ENCODE data around the gene C11orf52. TPM values are rescaled to one million over a fixed set of nuclear protein-coding genes. Genes with fewer than 3 reads are reported as not detected.

C11orf52 gene
- total and polyA plus RNA-seq, 4 experiments from 2014 or later, result not detected

DNA sequence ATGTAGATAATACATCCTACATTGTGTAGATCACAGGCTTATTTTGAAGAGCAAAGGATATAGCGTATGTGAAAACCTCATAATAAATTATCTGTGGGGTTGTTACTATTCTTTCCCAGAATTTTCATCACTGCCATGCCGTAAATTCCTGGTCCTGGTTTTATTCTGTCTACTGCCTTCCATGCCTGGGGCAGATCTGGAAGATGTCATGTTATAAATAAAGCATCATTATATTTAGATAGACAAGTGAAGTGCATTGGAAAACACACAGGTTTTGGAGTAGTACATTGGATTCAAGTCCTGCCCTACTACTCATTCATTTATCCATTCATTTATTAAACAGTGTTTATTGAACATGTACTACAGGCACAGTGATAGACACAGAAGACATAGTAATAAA is 2.2 kb downstream of the C11orf52 start:
- H3K4me3 ChIP-seq (ENCODE audit: low read length in 2 of 2), result no peak overlapping the region
- ChIA-PET CTCF (ENCODE audit: partially characterized antibody) (no interaction called here), POLR2A (ENCODE audit: partially characterized antibody) (no interaction called here)
- H3K36me3 Mint-ChIP-seq, result no peaks in the 10 kb centered on the region
- no peak overlapping the region for H3K4me3 Mint-ChIP-seq
- H3K9me3 ChIP-seq (ENCODE audit: control insufficient read depth in 1 of 2, low read length in 2 of 2), result no peaks in the 10 kb centered on the region
- H3K4me1 Mint-ChIP-seq, result peaks cover 3% of the 10 kb centered on the region in 4 donors
- peaks cover 14 to 20% of the 10 kb centered on the region in 2 donors for H3K27me3 Mint-ChIP-seq
- H3K9me3 Mint-ChIP-seq, result no peaks in the 10 kb centered on the region
- peaks cover under 1% of the 10 kb centered on the region for H3K4me1 ChIP-seq (ENCODE audit: insufficient read depth, low read length)
- H3K27me3 ChIP-seq (ENCODE audit: insufficient read depth, low read length), result no peaks in the 10 kb centered on the region
- intact Hi-C loops (cut with micrococcal nuclease), result no loop called here
- H3K27ac Mint-ChIP-seq, result no peak overlapping the region
- no peak overlapping the region for H3K27ac ChIP-seq (ENCODE audit: low read depth, low read length)
- DNase-seq, result no peak
- H3K36me3 ChIP-seq (ENCODE audit: insufficient read depth, low read length), result no peaks in the 10 kb centered on the region

DNA sequence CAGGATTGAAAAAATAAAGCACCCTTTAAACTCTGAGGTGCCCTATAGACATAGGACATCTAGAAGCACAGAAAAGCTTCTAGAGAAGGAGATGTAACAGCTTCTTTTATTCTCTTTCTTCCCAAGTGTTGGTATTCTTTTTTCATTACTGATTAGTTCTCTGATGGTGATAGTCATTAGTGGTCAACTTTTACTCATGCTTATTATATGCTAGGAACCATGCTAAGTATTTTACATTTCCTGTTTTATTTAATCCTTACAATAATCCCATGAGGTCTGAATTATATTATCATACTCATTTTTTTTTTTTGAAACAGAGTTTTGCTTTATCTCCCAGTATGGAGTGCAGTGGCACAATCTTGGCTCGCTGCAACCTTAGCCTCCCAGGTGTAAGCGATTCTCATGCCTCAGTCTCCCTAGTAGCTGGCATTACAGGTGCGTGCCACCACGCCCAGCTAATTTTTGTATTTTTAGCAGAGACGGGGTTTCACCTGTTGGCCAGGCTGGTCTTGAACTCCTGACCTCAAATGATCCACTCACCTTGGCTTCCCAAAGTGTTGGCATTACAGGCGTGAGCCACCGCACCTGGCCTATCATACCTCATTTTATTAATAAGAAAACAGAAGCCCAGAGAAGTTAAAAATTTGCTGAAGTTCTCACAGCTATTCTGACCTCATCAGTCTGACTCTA is 3.0 kb downstream of the C11orf52 start:
- Mint-ChIP-seq H3K36me3 (no peaks in the 10 kb centered on the region), H3K9me3 (no peaks in the 10 kb centered on the region), H3K27ac (no peak overlapping the region), H3K4me1 (peaks cover 3 to 11% (median 9%) of the 10 kb centered on the region in 4 donors), H3K4me3 (no peak overlapping the region), H3K27me3 (peaks cover 8 to 14% of the 10 kb centered on the region in 2 donors)
- no peak for DNase-seq
- no peaks in the 10 kb centered on the region for H3K9me3 ChIP-seq (ENCODE audit: control insufficient read depth in 1 of 2, low read length in 2 of 2)
- H3K4me3 ChIP-seq (ENCODE audit: low read length in 2 of 2), result no peak overlapping the region
- CTCF ChIA-PET (ENCODE audit: partially characterized antibody), result no interaction called here
- intact Hi-C loops (cut with micrococcal nuclease), result no loop called here
- no peaks in the 10 kb centered on the region for H3K36me3 ChIP-seq (ENCODE audit: insufficient read depth, low read length)
- H3K27ac ChIP-seq (ENCODE audit: low read depth, low read length), result no peak overlapping the region
- no peaks in the 10 kb centered on the region for H3K27me3 ChIP-seq (ENCODE audit: insufficient read depth, low read length)
- H3K4me1 ChIP-seq (ENCODE audit: insufficient read depth, low read length), result peaks cover 8% of the 10 kb centered on the region
- POLR2A ChIA-PET (ENCODE audit: partially characterized antibody), result no interaction called here

GRCh38 chr11:111922803-111923202 is 4.1 kb downstream of the C11orf52 start:
- Histone ChIP-seq H3K4me1 (ENCODE audit: insufficient read depth, low read length) (peaks cover 14% of the 10 kb centered on the region), H3K9me3 (ENCODE audit: control insufficient read depth in 1 of 2, low read length in 2 of 2) (no peaks in the 10 kb centered on the region), H3K27me3 (ENCODE audit: insufficient read depth, low read length) (no peaks in the 10 kb centered on the region), H3K27ac (ENCODE audit: low read depth, low read length) (no peak overlapping the region), H3K4me3 (ENCODE audit: low read length in 2 of 2) (no peak overlapping the region), H3K36me3 (ENCODE audit: insufficient read depth, low read length) (no peaks in the 10 kb centered on the region)
- Mint-ChIP-seq H3K27me3 (peaks cover 8% of the 10 kb centered on the region in 2 donors), H3K9me3 (no peaks in the 10 kb centered on the region), H3K4me1 (peaks cover 5 to 19% (median 14%) of the 10 kb centered on the region in 4 donors), H3K27ac (no peak overlapping the region), H3K36me3 (no peaks in the 10 kb centered on the region), H3K4me3 (no peak overlapping the region)
- no peak for DNase-seq
- intact Hi-C loops (cut with micrococcal nuclease), result no loop called here
- CTCF ChIA-PET (ENCODE audit: partially characterized antibody), result no interaction called here
- POLR2A ChIA-PET (ENCODE audit: partially characterized antibody), result no interaction called here

DNA sequence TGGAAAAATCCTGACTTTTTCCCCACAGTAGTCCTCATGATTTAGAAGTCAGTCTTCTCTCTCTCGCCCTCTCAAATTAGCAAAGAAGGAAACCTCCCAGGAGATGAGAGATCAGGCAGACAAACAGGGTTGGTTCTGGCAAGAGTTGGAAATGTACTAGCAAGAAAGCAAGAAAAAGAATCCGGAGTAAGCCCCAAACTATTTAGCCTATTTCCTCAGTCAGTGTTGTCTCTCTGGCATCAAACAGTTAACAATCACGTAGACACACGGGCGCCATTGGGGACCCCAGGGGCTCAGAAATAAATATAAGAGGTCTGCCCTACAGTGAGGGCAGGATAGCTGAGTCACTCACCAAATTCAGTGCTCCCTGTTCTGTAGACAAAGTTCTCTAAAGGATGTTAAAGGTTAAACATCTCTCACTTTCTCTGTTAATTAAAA is 4.7 kb downstream of the C11orf52 start:
- no peaks in the 10 kb centered on the region for H3K9me3 ChIP-seq (ENCODE audit: control insufficient read depth in 1 of 2, low read length in 2 of 2)
- Mint-ChIP-seq H3K27ac (no peak overlapping the region), H3K4me1 (peaks cover 5 to 19% (median 14%) of the 10 kb centered on the region in 4 donors), H3K4me3 (no peak overlapping the region), H3K9me3 (no peaks in the 10 kb centered on the region), H3K36me3 (no peaks in the 10 kb centered on the region), H3K27me3 (peaks cover 3 to 8% of the 10 kb centered on the region in 2 donors)
- H3K27ac ChIP-seq (ENCODE audit: low read depth, low read length), result no peak overlapping the region
- CTCF ChIA-PET (ENCODE audit: partially characterized antibody), result no interaction called here
- no peak overlapping the region for H3K4me3 ChIP-seq (ENCODE audit: low read length in 2 of 2)
- H3K27me3 ChIP-seq (ENCODE audit: insufficient read depth, low read length), result no peaks in the 10 kb centered on the region
- DNase-seq, result no peak
- POLR2A ChIA-PET (ENCODE audit: partially characterized antibody), result no interaction called here
- no peaks in the 10 kb centered on the region for H3K36me3 ChIP-seq (ENCODE audit: insufficient read depth, low read length)
- intact Hi-C loops (cut with micrococcal nuclease), result no loop called here
- H3K4me1 ChIP-seq (ENCODE audit: insufficient read depth, low read length), result peaks cover 14% of the 10 kb centered on the region

- no peak for DNase-seq
- Histone ChIP-seq H3K27me3 (ENCODE audit: insufficient read depth, low read length) (no peaks in the 10 kb centered on the region), H3K4me1 (ENCODE audit: insufficient read depth, low read length) (peaks cover 14% of the 10 kb centered on the region), H3K9me3 (ENCODE audit: control insufficient read depth in 1 of 2, low read length in 2 of 2) (no peaks in the 10 kb centered on the region), H3K36me3 (ENCODE audit: insufficient read depth, low read length) (no peaks in the 10 kb centered on the region), H3K4me3 (ENCODE audit: low read length in 2 of 2) (no peak overlapping the region), H3K27ac (ENCODE audit: low read depth, low read length) (no peak overlapping the region)
- peaks cover 5 to 19% (median 14%) of the 10 kb centered on the region in 4 donors for H3K4me1 Mint-ChIP-seq
- peaks cover 3 to 8% of the 10 kb centered on the region in 2 donors for H3K27me3 Mint-ChIP-seq
- no peaks in the 10 kb centered on the region for H3K36me3 Mint-ChIP-seq
- ChIA-PET CTCF (ENCODE audit: partially characterized antibody) (no interaction called here), POLR2A (ENCODE audit: partially characterized antibody) (no interaction called here)
- H3K4me3 Mint-ChIP-seq, result no peak overlapping the region
- intact Hi-C loops (cut with micrococcal nuclease), result no loop called here
- no peak overlapping the region for H3K27ac Mint-ChIP-seq
- H3K9me3 Mint-ChIP-seq, result no peaks in the 10 kb centered on the region
Measured at GRCh38 chr11:111923951-111924350, 5.2 kb downstream of the C11orf52 start.

- H3K27me3 Mint-ChIP-seq, result peaks cover 0 to 2% of the 10 kb centered on the region in 2 donors
- Histone ChIP-seq H3K4me1 (ENCODE audit: insufficient read depth, low read length) (peaks cover 14% of the 10 kb centered on the region), H3K27me3 (ENCODE audit: insufficient read depth, low read length) (no peaks in the 10 kb centered on the region), H3K9me3 (ENCODE audit: control insufficient read depth in 1 of 2, low read length in 2 of 2) (no peaks in the 10 kb centered on the region), H3K4me3 (ENCODE audit: low read length in 2 of 2) (no peak overlapping the region), H3K27ac (ENCODE audit: low read depth, low read length) (no peak overlapping the region), H3K36me3 (ENCODE audit: insufficient read depth, low read length) (no peaks in the 10 kb centered on the region)
- CTCF ChIA-PET (ENCODE audit: partially characterized antibody), result interaction anchor here (1.0 to 3.3 kb wide), 10 partner anchors 8 to 322 kb away, joined by 3 to 34 read pairs (median 8); partner anchors contain the start of genes ALG9, DIXDC1 and FDXACB1
- H3K4me1 Mint-ChIP-seq, result peaks cover 5 to 19% (median 14%) of the 10 kb centered on the region in 4 donors
- intact Hi-C loops (cut with micrococcal nuclease), result loop anchor here (1.0 to 5.0 kb wide), 8 partner anchors 47 to 355 kb away; partner anchors contain the start of genes CFAP68, DLAT, FDXACB1 and NKAPD1
- POLR2A ChIA-PET (ENCODE audit: partially characterized antibody), result interaction anchor here (1.3 to 3.0 kb wide), 10 partner anchors 8 to 1388 kb away, joined by 5 to 36 read pairs (median 9); partner anchors contain the start of genes ALG9, C11orf52, CFAP68 and DIXDC1
- DNase-seq, result no peak
- no peaks in the 10 kb centered on the region for H3K9me3 Mint-ChIP-seq
- H3K4me3 Mint-ChIP-seq, result peak overlapping the region in 7 of 8 donors; percentile 11 to 87 (median 62)
- no peaks in the 10 kb centered on the region for H3K36me3 Mint-ChIP-seq
- H3K27ac Mint-ChIP-seq, result peak overlapping the region; percentile 42 to 97 (median 91)
Measured at GRCh38 chr11:111925953-111926352, 7.2 kb downstream of the C11orf52 start.

GRCh38 chr11:111926505-111927391 is 8.0 kb downstream of the C11orf52 start:
- H3K4me1 ChIP-seq (ENCODE audit: insufficient read depth, low read length), result peaks cover 14% of the 10 kb centered on the region
- H3K27ac Mint-ChIP-seq, result peak overlapping the region; percentile 92 to 97 (median 95)
- no peaks in the 10 kb centered on the region for H3K36me3 Mint-ChIP-seq
- H3K27me3 Mint-ChIP-seq, result peaks cover 0 to 2% of the 10 kb centered on the region in 2 donors
- H3K4me3 Mint-ChIP-seq, result peak overlapping the region; percentile 81 to 90 (median 88)
- H3K4me1 Mint-ChIP-seq, result peaks cover 6 to 22% (median 14%) of the 10 kb centered on the region in 4 donors
- peak overlapping the region; percentile 69 for H3K27ac ChIP-seq (ENCODE audit: low read depth, low read length)
- no peaks in the 10 kb centered on the region for H3K9me3 ChIP-seq (ENCODE audit: control insufficient read depth in 1 of 2, low read length in 2 of 2)
- ChIA-PET POLR2A (ENCODE audit: partially characterized antibody) (interaction anchor here (0.6 to 3.0 kb wide), 15 partner anchors 8 to 1497 kb away, joined by 3 to 36 read pairs (median 6); partner anchors contain the start of genes ALG9, C11orf52, CFAP68 and DIXDC1), CTCF (ENCODE audit: partially characterized antibody) (interaction anchor here (0.8 to 3.3 kb wide), 13 partner anchors 9 to 322 kb away, joined by 3 to 34 read pairs (median 5); partner anchors contain the start of genes ALG9, DIXDC1, FDXACB1 and SDHD)
- intact Hi-C loops (cut with micrococcal nuclease), result loop anchor here (1.0 to 5.0 kb wide), 9 partner anchors 47 to 354 kb away; partner anchors contain the start of genes ALG9, CFAP68, DLAT and FDXACB1
- H3K36me3 ChIP-seq (ENCODE audit: insufficient read depth, low read length), result no peaks in the 10 kb centered on the region
- H3K9me3 Mint-ChIP-seq, result no peaks in the 10 kb centered on the region
- DNase-seq, result peak; percentile 94 to 98 (median 96)
- no peaks in the 10 kb centered on the region for H3K27me3 ChIP-seq (ENCODE audit: insufficient read depth, low read length)
- peak overlapping the region; percentile 60 to 73 for H3K4me3 ChIP-seq (ENCODE audit: low read length in 2 of 2)

All from CD4-positive, alpha-beta memory T cell (primary cell).